Measurements from ENCODE around the gene PTPRD. TPM values are rescaled to one million over a fixed set of nuclear protein-coding genes. Genes with fewer than 3 reads are reported as not detected.

Gene PTPRD
- total RNA-seq, 2 experiments from 2014 or later = not detected

- Mint-ChIP-seq H3K27me3 (ENCODE audit: low read depth) (no peaks in the 10 kb centered on the region), H3K36me3 (ENCODE audit: low read depth) (no peaks in the 10 kb centered on the region), H3K9me3 (peaks cover 13% of the 10 kb centered on the region), H3K4me1 (ENCODE audit: low read depth) (no peaks in the 10 kb centered on the region), H3K4me3 (no peak overlapping the region), H3K27ac (no peak overlapping the region)
- DNase-seq = no peak
- intact Hi-C loops (cut with micrococcal nuclease) = loop anchor here (10.0 kb wide), 1 partner anchor 313 kb away; no protein-coding TSS in a partner anchor
- CTCF ChIA-PET = no interaction called here
Observed at GRCh38 chr9:9917400-9917799, 695.4 kb downstream of the PTPRD start.

- no peak for DNase-seq
- Mint-ChIP-seq H3K9me3 (peaks cover 13% of the 10 kb centered on the region), H3K4me1 (ENCODE audit: low read depth) (no peaks in the 10 kb centered on the region), H3K27me3 (ENCODE audit: low read depth) (no peaks in the 10 kb centered on the region), H3K27ac (no peak overlapping the region), H3K4me3 (no peak overlapping the region), H3K36me3 (ENCODE audit: low read depth) (no peaks in the 10 kb centered on the region)
- CTCF ChIA-PET = interaction anchor here (0.9 kb wide), 1 partner anchor 28 kb away, joined by 4 read pairs; no protein-coding TSS in a partner anchor
- intact Hi-C loops (cut with micrococcal nuclease) = loop anchor here (10.0 kb wide), 1 partner anchor 309 kb away; no protein-coding TSS in a partner anchor
Observed at GRCh38 chr9:9914174-9914573, 698.6 kb downstream of the PTPRD start.

- CTCF ChIA-PET = no interaction called here
- Mint-ChIP-seq H3K27me3 (ENCODE audit: low read depth) (no peaks in the 10 kb centered on the region), H3K4me3 (no peak overlapping the region), H3K27ac (no peak overlapping the region), H3K9me3 (peaks cover 13% of the 10 kb centered on the region), H3K4me1 (ENCODE audit: low read depth) (no peaks in the 10 kb centered on the region), H3K36me3 (ENCODE audit: low read depth) (no peaks in the 10 kb centered on the region)
- intact Hi-C loops (cut with micrococcal nuclease) = loop anchor here (10.0 kb wide), 1 partner anchor 309 kb away; no protein-coding TSS in a partner anchor
- DNase-seq = no peak
Observed at GRCh38 chr9:9913276-9913832, 699.4 kb downstream of the PTPRD start.

GRCh38 chr9:9912459-9912858, 700.3 kb downstream of the PTPRD start:
- Mint-ChIP-seq H3K36me3 (ENCODE audit: low read depth) (no peaks in the 10 kb centered on the region), H3K27me3 (ENCODE audit: low read depth) (no peaks in the 10 kb centered on the region), H3K4me1 (ENCODE audit: low read depth) (no peaks in the 10 kb centered on the region), H3K9me3 (peaks cover 13% of the 10 kb centered on the region), H3K27ac (no peak overlapping the region), H3K4me3 (no peak overlapping the region)
- CTCF ChIA-PET = no interaction called here
- intact Hi-C loops (cut with micrococcal nuclease) = loop anchor here (10.0 kb wide), 1 partner anchor 308 kb away; no protein-coding TSS in a partner anchor
- DNase-seq = no peak

- no peak overlapping the region for H3K27ac Mint-ChIP-seq
- DNase-seq = no peak
- H3K9me3 Mint-ChIP-seq = no peaks in the 10 kb centered on the region
- CTCF ChIA-PET = no interaction called here
- H3K27me3 Mint-ChIP-seq (ENCODE audit: low read depth) = no peaks in the 10 kb centered on the region
- intact Hi-C loops (cut with micrococcal nuclease) = no loop called here
- H3K36me3 Mint-ChIP-seq (ENCODE audit: low read depth) = no peaks in the 10 kb centered on the region
- no peak overlapping the region for H3K4me3 Mint-ChIP-seq
- H3K4me1 Mint-ChIP-seq (ENCODE audit: low read depth) = no peaks in the 10 kb centered on the region
Observed at GRCh38 chr9:9905736-9906135, 707.1 kb downstream of the PTPRD start.

- H3K9me3 Mint-ChIP-seq = no peaks in the 10 kb centered on the region
- no peak overlapping the region for H3K27ac Mint-ChIP-seq
- no peaks in the 10 kb centered on the region for H3K36me3 Mint-ChIP-seq (ENCODE audit: low read depth)
- intact Hi-C loops (cut with micrococcal nuclease) = no loop called here
- CTCF ChIA-PET = no interaction called here
- H3K4me1 Mint-ChIP-seq (ENCODE audit: low read depth) = no peaks in the 10 kb centered on the region
- no peaks in the 10 kb centered on the region for H3K27me3 Mint-ChIP-seq (ENCODE audit: low read depth)
- no peak overlapping the region for H3K4me3 Mint-ChIP-seq
- no peak for DNase-seq
Observed at GRCh38 chr9:9904041-9904440, 708.8 kb downstream of the PTPRD start.

GRCh38 chr9:9901624-9902023, 711.2 kb downstream of the PTPRD start:
- Mint-ChIP-seq H3K27me3 (ENCODE audit: low read depth) (no peaks in the 10 kb centered on the region), H3K4me3 (no peak overlapping the region), H3K9me3 (no peaks in the 10 kb centered on the region), H3K36me3 (ENCODE audit: low read depth) (no peaks in the 10 kb centered on the region), H3K4me1 (ENCODE audit: low read depth) (no peaks in the 10 kb centered on the region), H3K27ac (no peak overlapping the region)
- intact Hi-C loops (cut with micrococcal nuclease) = no loop called here
- CTCF ChIA-PET = no interaction called here
- DNase-seq = no peak

- H3K4me1 Mint-ChIP-seq (ENCODE audit: low read depth) = no peaks in the 10 kb centered on the region
- intact Hi-C loops (cut with micrococcal nuclease) = no loop called here
- no peaks in the 10 kb centered on the region for H3K36me3 Mint-ChIP-seq (ENCODE audit: low read depth)
- H3K27ac Mint-ChIP-seq = no peak overlapping the region
- H3K4me3 Mint-ChIP-seq = no peak overlapping the region
- CTCF ChIA-PET = no interaction called here
- H3K27me3 Mint-ChIP-seq (ENCODE audit: low read depth) = no peaks in the 10 kb centered on the region
- peaks cover 1% of the 10 kb centered on the region for H3K9me3 Mint-ChIP-seq
- DNase-seq = no peak
Observed at GRCh38 chr9:9893837-9894236, 719.0 kb downstream of the PTPRD start.

- DNase-seq = no peak
Observed at GRCh38 chr9:9892217-9892616, 720.6 kb downstream of the PTPRD start.

GRCh38 chr9:9881692-9882091, 731.1 kb downstream of the PTPRD start:
- CTCF ChIA-PET = no interaction called here
- intact Hi-C loops (cut with micrococcal nuclease) = no loop called here

More at GRCh38 chr9:9892217-9892616, 720.6 kb downstream of the PTPRD start:
- Mint-ChIP-seq H3K27ac (no peak overlapping the region), H3K27me3 (ENCODE audit: low read depth) (no peaks in the 10 kb centered on the region), H3K4me3 (no peak overlapping the region), H3K4me1 (ENCODE audit: low read depth) (no peaks in the 10 kb centered on the region), H3K36me3 (ENCODE audit: low read depth) (no peaks in the 10 kb centered on the region), H3K9me3 (peaks cover 1% of the 10 kb centered on the region)
- CTCF ChIA-PET = no interaction called here
- intact Hi-C loops (cut with micrococcal nuclease) = no loop called here

GRCh38 chr9:9874270-9874669, 738.5 kb downstream of the PTPRD start:
- Mint-ChIP-seq H3K36me3 (ENCODE audit: low read depth) (no peaks in the 10 kb centered on the region), H3K4me3 (no peak overlapping the region), H3K27me3 (ENCODE audit: low read depth) (no peaks in the 10 kb centered on the region), H3K9me3 (no peaks in the 10 kb centered on the region), H3K27ac (no peak overlapping the region), H3K4me1 (ENCODE audit: low read depth) (no peaks in the 10 kb centered on the region)
- intact Hi-C loops (cut with micrococcal nuclease) = no loop called here
- DNase-seq = no peak
- CTCF ChIA-PET = no interaction called here

More at GRCh38 chr9:9881692-9882091, 731.1 kb downstream of the PTPRD start:
- DNase-seq = no peak
- Mint-ChIP-seq H3K36me3 (ENCODE audit: low read depth) (no peaks in the 10 kb centered on the region), H3K4me3 (no peak overlapping the region), H3K27ac (no peak overlapping the region), H3K27me3 (ENCODE audit: low read depth) (no peaks in the 10 kb centered on the region), H3K9me3 (no peaks in the 10 kb centered on the region), H3K4me1 (ENCODE audit: low read depth) (no peaks in the 10 kb centered on the region)

GRCh38 chr9:9862235-9862810, 750.5 kb downstream of the PTPRD start:
- CTCF ChIA-PET = no interaction called here

More at GRCh38 chr9:9862235-9862810, 750.5 kb downstream of the PTPRD start:
- H3K4me3 Mint-ChIP-seq = no peak overlapping the region
- no peak overlapping the region for H3K27ac Mint-ChIP-seq
- intact Hi-C loops (cut with micrococcal nuclease) = no loop called here
- DNase-seq = no peak
- no peaks in the 10 kb centered on the region for H3K27me3 Mint-ChIP-seq (ENCODE audit: low read depth)
- H3K4me1 Mint-ChIP-seq (ENCODE audit: low read depth) = no peaks in the 10 kb centered on the region
- H3K9me3 Mint-ChIP-seq = no peaks in the 10 kb centered on the region
- H3K36me3 Mint-ChIP-seq (ENCODE audit: low read depth) = no peaks in the 10 kb centered on the region

Data from activated naive CD4-positive, alpha-beta T cell treated with anti-CD3 and anti-CD28 coated beads for 36 hours (primary cell).